ENCODE measurements around the gene CRYBB3. TPM values are rescaled to one million over a fixed set of nuclear protein-coding genes. Genes with fewer than 3 reads are reported as not detected.

Gene CRYBB3
- total RNA-seq, 1 experiment from 2014 or later, result 0.48 TPM

DNA sequence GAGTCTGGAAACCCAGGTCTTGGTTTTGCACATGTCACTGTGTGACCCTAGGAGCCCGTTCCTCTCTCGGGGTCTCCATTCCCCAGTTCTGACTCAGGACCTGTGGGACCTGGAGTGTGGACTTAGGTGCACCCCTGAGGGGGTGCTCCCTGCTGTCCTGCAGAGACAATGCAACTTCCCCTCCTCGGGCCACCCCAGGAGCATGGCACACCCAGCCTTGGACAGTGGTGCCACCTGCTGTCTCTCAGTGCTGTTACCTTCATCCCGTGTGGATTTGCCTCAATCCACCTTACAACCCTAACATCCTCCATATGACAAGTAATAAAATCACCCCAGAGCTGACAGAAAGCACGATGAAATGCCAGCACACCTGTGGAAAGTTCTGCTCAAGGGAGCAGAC is 27.5 kb upstream of the CRYBB3 start (continued):
- no peak for TF ChIP-seq PREB (CRISPR knock-in tag; IDR thresholded peaks at IDR 0.05; ENCODE audit: borderline replicate concordance)
- no peak for TF ChIP-seq EMX1 (CRISPR knock-in tag; IDR thresholded peaks at IDR 0.05)
- TF ChIP-seq, protein P1, sequence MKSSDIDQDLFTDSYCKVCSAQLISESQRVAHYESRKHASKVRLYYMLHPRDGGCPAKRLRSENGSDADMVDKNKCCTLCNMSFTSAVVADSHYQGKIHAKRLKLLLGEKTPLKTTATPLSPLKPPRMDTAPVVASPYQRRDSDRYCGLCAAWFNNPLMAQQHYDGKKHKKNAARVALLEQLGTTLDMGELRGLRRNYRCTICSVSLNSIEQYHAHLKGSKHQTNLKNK (CRISPR knock-in tag; IDR thresholded peaks at IDR 0.05), result no peak
- TF ChIP-seq, protein P2, sequence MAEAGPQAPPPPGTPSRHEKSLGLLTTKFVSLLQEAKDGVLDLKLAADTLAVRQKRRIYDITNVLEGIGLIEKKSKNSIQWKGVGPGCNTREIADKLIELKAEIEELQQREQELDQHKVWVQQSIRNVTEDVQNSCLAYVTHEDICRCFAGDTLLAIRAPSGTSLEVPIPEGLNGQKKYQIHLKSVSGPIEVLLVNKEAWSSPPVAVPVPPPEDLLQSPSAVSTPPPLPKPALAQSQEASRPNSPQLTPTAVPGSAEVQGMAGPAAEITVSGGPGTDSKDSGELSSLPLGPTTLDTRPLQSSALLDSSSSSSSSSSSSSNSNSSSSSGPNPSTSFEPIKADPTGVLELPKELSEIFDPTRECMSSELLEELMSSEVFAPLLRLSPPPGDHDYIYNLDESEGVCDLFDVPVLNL (CRISPR knock-in tag; IDR thresholded peaks at IDR 0.05; ENCODE audit: borderline replicate concordance, low read depth), result no peak
- TF ChIP-seq ZNF671 (CRISPR knock-in tag; IDR thresholded peaks at IDR 0.05), result no peak
- TF ChIP-seq NR3C1 (CRISPR knock-in tag; conservative IDR thresholded peaks at IDR 0.05; ENCODE audit: low read depth), result no peak
- no peak for TF ChIP-seq ZNF121 (CRISPR knock-in tag; IDR thresholded peaks at IDR 0.05)
- no peak for TF ChIP-seq KAT7 (CRISPR knock-in tag; IDR thresholded peaks at IDR 0.05; ENCODE audit: borderline replicate concordance)

DNA sequence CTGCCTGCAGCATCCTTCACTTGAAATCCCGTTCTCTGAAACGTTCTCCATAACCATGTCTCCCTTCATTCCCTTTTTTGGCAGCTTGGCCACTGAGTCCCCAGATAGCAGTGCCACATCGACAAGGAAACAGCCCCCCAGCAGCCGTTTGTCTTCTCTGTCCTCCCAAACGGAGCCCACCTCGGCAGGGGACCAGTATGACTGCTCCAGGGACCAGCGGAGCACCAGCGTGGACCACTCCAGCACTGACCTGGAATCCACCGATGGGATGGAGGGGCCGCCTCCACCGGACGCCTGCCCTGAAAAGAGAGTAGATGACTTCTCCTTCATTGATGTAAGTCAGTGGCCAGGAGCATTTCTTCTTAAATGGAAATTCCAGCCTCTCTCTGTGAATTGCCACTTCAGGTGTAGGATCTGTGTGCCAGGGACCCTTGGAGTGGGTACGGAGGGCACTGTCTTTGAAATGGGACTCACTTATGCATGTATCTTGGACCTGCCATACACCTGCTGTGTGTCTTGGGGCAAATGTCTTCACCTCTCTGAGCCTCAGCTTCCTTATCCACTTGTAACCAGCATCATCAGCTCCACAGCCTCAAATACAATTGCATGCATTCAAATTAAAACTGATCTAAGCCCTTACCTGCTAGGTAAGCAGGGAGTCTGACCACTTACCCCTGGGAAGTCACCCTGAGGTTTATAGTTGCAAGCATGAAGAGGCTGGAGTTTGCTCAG is 25.3 kb upstream of the CRYBB3 start:
- Mint-ChIP-seq H3K27me3 (ENCODE audit: low read depth) (no peaks in the 10 kb centered on the region), H3K4me3 (no peak overlapping the region), H3K27ac (no peak overlapping the region), H3K9me3 (peaks cover under 1% of the 10 kb centered on the region), H3K36me3 (peaks cover 9% of the 10 kb centered on the region), H3K4me1 (peaks cover 7% of the 10 kb centered on the region)
- TF ChIP-seq SMAD3 (CRISPR knock-in tag; IDR thresholded peaks at IDR 0.05; ENCODE audit: borderline replicate concordance) (no peak), ZBTB21 (CRISPR knock-in tag; IDR thresholded peaks at IDR 0.05; ENCODE audit: borderline replicate concordance) (no peak), KAT7 (CRISPR knock-in tag; IDR thresholded peaks at IDR 0.05; ENCODE audit: borderline replicate concordance) (no peak), HMGA2 (CRISPR knock-in tag; IDR thresholded peaks at IDR 0.05) (no peak), TEAD4 (CRISPR knock-in tag; IDR thresholded peaks at IDR 0.05) (no peak), ZNF416 (CRISPR knock-in tag; IDR thresholded peaks at IDR 0.05) (no peak), ZNF512 (CRISPR knock-in tag; IDR thresholded peaks at IDR 0.05; ENCODE audit: borderline replicate concordance) (no peak), CBFB (CRISPR knock-in tag; IDR thresholded peaks at IDR 0.05; ENCODE audit: low read depth) (no peak), ARID4B (CRISPR knock-in tag; IDR thresholded peaks at IDR 0.05; ENCODE audit: borderline replicate concordance) (no peak), MYBL2 (CRISPR knock-in tag; IDR thresholded peaks at IDR 0.05) (no peak), NFE2L1 (CRISPR knock-in tag; IDR thresholded peaks at IDR 0.05) (no peak)
- TF ChIP-seq, protein P3, sequence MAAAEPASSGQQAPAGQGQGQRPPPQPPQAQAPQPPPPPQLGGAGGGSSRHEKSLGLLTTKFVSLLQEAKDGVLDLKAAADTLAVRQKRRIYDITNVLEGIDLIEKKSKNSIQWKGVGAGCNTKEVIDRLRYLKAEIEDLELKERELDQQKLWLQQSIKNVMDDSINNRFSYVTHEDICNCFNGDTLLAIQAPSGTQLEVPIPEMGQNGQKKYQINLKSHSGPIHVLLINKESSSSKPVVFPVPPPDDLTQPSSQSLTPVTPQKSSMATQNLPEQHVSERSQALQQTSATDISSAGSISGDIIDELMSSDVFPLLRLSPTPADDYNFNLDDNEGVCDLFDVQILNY (CRISPR knock-in tag; IDR thresholded peaks at IDR 0.05), result no peak
- POLR2A ChIA-PET, result no interaction called here
- DNase-seq (ENCODE audit: low spot score) (no peak), ATAC-seq (no peak)
- CTCF ChIA-PET, result interaction anchor here (0.8 to 1.3 kb wide), 2 partner anchors 28 to 63 kb away, joined by 3 read pairs; no protein-coding TSS in a partner anchor

Measured in WTC11 (cell line).